ENCODE measurements around the gene RRP1B.

GRCh38 chr21:43618940-43619339 lies 40.4 kb upstream of the RRP1B start:
- TF ChIP-seq EZH2 (IDR thresholded peaks at IDR 0.05; ENCODE audit: low read length, unreplicated experiment) (no peak), CTCF (conservative IDR thresholded peaks at IDR 0.05; ENCODE audit: low read depth, low read length) (no peak)

Measured in PC-3 (cell line).